ENCODE measurements around the gene TRIP4. TPM values are rescaled to one million over a fixed set of nuclear protein-coding genes. Genes with fewer than 3 reads are reported as not detected.

Gene TRIP4
- total and polyA plus RNA-seq, 2 donors (not counting 3 experiments of a cell fraction or from before 2014, with no cell fraction given), result 10.9 to 31.1 TPM

GRCh38 chr15:64398575-64398974, 10.9 kb downstream of the TRIP4 start:
- ChIA-PET POLR2A (interaction anchor here (0.7 kb wide), 1 partner anchor 14 kb away, joined by 4 read pairs; no protein-coding TSS in a partner anchor), CTCF (interaction anchor here (0.7 to 1.5 kb wide), 2 partner anchors 9 to 188 kb away, joined by 4 to 6 read pairs; no protein-coding TSS in a partner anchor)
- dilution Hi-C loops (cut with MboI; ENCODE audit: extremely low pct_ligation_motif_present, low sequenced_read_pairs) (no loop called here), intact Hi-C loops (cut with micrococcal nuclease) (no loop called here)
- no peaks in the 10 kb centered on the region for H3K9me3 ChIP-seq (replicated peaks; ENCODE audit: control insufficient read depth, insufficient read depth, low read length)
- H3K9ac ChIP-seq (replicated peaks; ENCODE audit: extremely low read depth, insufficient read depth, low read length), result no peak overlapping the region
- no peak for TF ChIP-seq POLR2A (IDR thresholded peaks at IDR 0.05; ENCODE audit: low read depth, low read length)
- no peak for TF ChIP-seq JUN (IDR thresholded peaks at IDR 0.05; ENCODE audit: borderline replicate concordance, insufficient read depth, insufficient read length, low read depth)
- no peak for TF ChIP-seq POLR2AphosphoS5 (IDR thresholded peaks at IDR 0.05; ENCODE audit: insufficient read depth, low read depth, low read length)
- TF ChIP-seq MYC (IDR thresholded peaks at IDR 0.05; ENCODE audit: low read depth, low read length), result no peak
- no peak for TF ChIP-seq MAX (IDR thresholded peaks at IDR 0.05; ENCODE audit: insufficient read depth, insufficient read length)
- no peak for TF ChIP-seq CTCF (IDR thresholded peaks at IDR 0.05; ENCODE audit: extremely low read depth in 1 of 2, insufficient read depth in 1 of 2, low read depth in 1 of 2, low read length in 2 of 2)
- TF ChIP-seq GATA2 (IDR thresholded peaks at IDR 0.05; ENCODE audit: insufficient read depth, insufficient read length, low read depth, low read length), result no peak
- TF ChIP-seq EZH2 (IDR thresholded peaks at IDR 0.05; ENCODE audit: borderline replicate concordance, low read depth, low read length, severe bottlenecking), result no peak
- TF ChIP-seq FOS (IDR thresholded peaks at IDR 0.05; ENCODE audit: borderline replicate concordance, insufficient read depth, low read length), result no peak
- DNase-seq (ENCODE audit: low read depth, low spot score), result no peak
- no peak for FAIRE-seq
- H2AFZ ChIP-seq (ENCODE audit: low read depth, low read length), result no peak overlapping the region
- peaks cover 16 to 22% of the 10 kb centered on the region in 2 experiments for H3K36me3 ChIP-seq (ENCODE audit: control insufficient read depth in 2 of 2, extremely low read depth in 1 of 2, insufficient read depth in 2 of 2, low read length in 2 of 2)
- no TSS peak for BruUV-seq (replicated peaks)
- H3K27me3 ChIP-seq (ENCODE audit: control insufficient read depth in 2 of 2, insufficient read depth in 2 of 2, low read length in 2 of 2), result no peaks in the 10 kb centered on the region
- no peaks in the 10 kb centered on the region for H3K4me1 ChIP-seq (ENCODE audit: control insufficient read depth, extremely low read depth, insufficient read depth, low read length)
- H3K4me3 ChIP-seq (replicated peaks in 1 of 3; ENCODE audit: insufficient read depth in 1 of 3, low read depth in 1 of 3, low read length in 3 of 3), result no peak overlapping the region
- no peak overlapping the region for H3K4me2 ChIP-seq (ENCODE audit: insufficient read depth, low read length)
- no peak overlapping the region for H3K27ac ChIP-seq (ENCODE audit: insufficient read depth, low read depth, low read length)
- H3K79me2 ChIP-seq (ENCODE audit: control insufficient read depth, insufficient read depth, low read length), result no peaks in the 10 kb centered on the region
- H4K20me1 ChIP-seq (replicated peaks; ENCODE audit: control insufficient read depth, extremely low read depth, insufficient read depth, low read length), result no peaks in the 10 kb centered on the region
- no peaks in the 10 kb centered on the region for H3K9me1 ChIP-seq (replicated peaks; ENCODE audit: control insufficient read depth, extremely low read depth, insufficient read depth, low read length)

All from endothelial cell of umbilical vein (primary cell).